Ectodermal cell (in vitro differentiated cells): ENCODE data around the gene GPR62.
A peak's percentile ranks its signal among the peaks of the same experiment; 100 is the strongest.
"Not testable (repeated sequence)": the region's sequence is repeated elsewhere in the genome, so short reads cannot be mapped to it uniquely, and the experiment has no call there.

Experiments used
- H3K27ac ChIP-seq: 2 replicates; pipeline ENCODE4 v1.7.0; 2013; ENCODE audit warnings: mild to moderate bottlenecking, low read depth, low read length; ENCODE audit not compliant: insufficient read depth, poor library complexity, severe bottlenecking
- H3K27me3 ChIP-seq: 2 replicates; pipeline ENCODE4 v1.7.0; 2013; ENCODE audit warnings: mild to moderate bottlenecking, low read length; ENCODE audit not compliant: insufficient read depth, control insufficient read depth, poor library complexity, severe bottlenecking
- H3K36me3 ChIP-seq: one replicate; pipeline ENCODE4 v1.7.0; 2013; ENCODE audit warnings: low read length; ENCODE audit not compliant: control insufficient read depth, insufficient read depth
- H3K4me1 ChIP-seq: one replicate; pipeline ENCODE4 v1.7.0; 2013; ENCODE audit warnings: low read length; ENCODE audit not compliant: control insufficient read depth, insufficient read depth
- H3K4me3 ChIP-seq: 2 replicates; pipeline ENCODE4 v1.7.0; 2013; ENCODE audit warnings: low read depth, low read length, control low read depth; ENCODE audit not compliant: insufficient read depth
- H3K9me3 ChIP-seq: 2 replicates; pipeline ENCODE4 v1.7.0; 2013; ENCODE audit warnings: mild to moderate bottlenecking, low read length, moderate library complexity; ENCODE audit not compliant: control insufficient read depth
- WGBS, 2 experiments: methylation state at CpG; one replicate each; pipeline ENCODE4 v1.1.7; 2013; ENCODE audit warnings: missing lambda C conversion rate in 2 of 2; 5-methylcytosine and 5-hydroxymethylcytosine counted together

GPR62 gene

DNA sequence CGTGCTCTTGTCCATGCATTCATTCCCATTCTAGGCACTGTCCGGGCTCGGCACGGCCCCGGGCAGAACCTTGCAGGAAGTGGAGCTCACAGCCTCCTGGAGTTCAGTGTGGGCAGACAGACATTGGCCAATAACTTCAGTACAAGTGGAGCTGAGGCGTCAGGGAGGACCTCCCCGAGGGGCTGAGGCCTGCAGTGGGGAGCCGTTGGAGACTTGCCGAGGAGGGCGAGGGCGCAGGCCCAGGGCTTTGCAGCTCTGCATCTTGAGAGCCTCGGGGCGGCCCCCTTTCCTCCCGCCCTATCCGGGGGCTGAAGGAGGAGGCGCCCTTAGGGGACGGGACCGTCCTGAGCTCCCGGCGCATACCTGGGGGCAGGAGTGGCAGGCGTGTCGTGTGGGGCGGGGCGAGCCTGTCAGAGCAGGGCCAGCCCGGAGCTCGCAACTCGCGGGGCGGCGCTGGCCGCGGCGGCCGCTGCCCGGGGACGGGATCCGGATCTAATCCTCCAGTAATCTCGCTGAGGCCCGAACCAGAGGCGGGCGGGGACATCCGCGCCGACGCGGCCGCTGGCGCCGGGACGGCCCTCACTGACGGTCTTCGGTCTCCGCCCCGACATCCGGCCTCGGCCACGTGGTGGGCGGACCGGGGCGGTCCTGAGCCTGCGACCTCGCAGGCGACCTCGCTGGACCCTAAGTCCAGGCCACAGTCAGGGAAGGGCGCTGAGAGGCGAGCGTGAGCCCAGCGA lies 27.8 kb downstream of the GPR62 start, which contains the start of gene ACY1:
Gene ACY1, plus strand, starts transcription at position 698 of the 740 bp plus-strand sequence. CDS start 530 bp downstream, outside the sequence.
- no peaks in the 10 kb centered on the region for H3K9me3 ChIP-seq
- peak within 1 kb of the TSS; percentile 78 for H3K27ac ChIP-seq
- peak within 1 kb of the TSS; percentile 37 for H3K4me3 ChIP-seq
- no peaks in the 10 kb centered on the region for H3K27me3 ChIP-seq
- peaks cover 15% of the 10 kb centered on the region for H3K4me1 ChIP-seq
- no peaks in the 10 kb centered on the region for H3K36me3 ChIP-seq
- WGBS, 2 experiments: 1% methylated on average over 68 of the region's 68 CpGs

DNA sequence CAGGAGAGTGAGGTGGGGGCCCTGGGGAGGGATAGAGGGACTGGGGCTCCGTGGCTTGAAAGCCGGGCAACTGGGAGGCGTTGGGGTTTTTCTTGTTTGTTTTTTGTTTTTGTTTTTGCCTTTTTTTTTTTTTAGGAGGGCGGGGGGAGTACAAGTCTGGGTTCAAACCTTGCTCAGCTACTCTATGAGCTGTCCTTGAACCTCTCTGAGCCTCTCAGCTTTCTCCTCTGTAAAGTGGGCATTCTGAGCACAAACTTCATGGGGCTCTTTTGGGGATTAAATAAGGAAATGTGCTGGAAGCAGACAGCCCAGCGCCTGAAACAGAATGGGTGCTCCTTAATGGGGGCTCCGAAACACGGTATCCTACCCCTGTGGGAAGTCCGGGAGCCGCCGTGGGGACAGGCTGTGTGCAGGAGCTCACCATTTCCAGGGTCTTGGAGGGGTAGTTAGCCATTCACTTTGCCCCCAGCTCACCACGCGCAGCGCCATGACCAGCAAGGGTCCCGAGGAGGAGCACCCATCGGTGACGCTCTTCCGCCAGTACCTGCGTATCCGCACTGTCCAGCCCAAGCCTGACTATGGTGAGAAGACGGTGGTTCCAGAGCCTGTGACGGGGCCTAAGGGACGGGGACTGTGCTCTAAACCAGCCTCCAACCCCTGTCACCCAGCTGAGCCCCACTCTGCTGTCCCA lies 28.5 kb downstream of the GPR62 start:
- Histone ChIP-seq H3K27me3 (no peaks in the 10 kb centered on the region), H3K9me3 (no peaks in the 10 kb centered on the region), H3K4me3 (peak overlapping the region; percentile 37), H3K27ac (peak overlapping the region; percentile 58), H3K36me3 (no peaks in the 10 kb centered on the region), H3K4me1 (peaks cover 15% of the 10 kb centered on the region)
- 78 to 79% methylated on average over 21 to 22 of the region's 22 CpGs for whole genome bisulfite sequencing, 2 experiments

DNA sequence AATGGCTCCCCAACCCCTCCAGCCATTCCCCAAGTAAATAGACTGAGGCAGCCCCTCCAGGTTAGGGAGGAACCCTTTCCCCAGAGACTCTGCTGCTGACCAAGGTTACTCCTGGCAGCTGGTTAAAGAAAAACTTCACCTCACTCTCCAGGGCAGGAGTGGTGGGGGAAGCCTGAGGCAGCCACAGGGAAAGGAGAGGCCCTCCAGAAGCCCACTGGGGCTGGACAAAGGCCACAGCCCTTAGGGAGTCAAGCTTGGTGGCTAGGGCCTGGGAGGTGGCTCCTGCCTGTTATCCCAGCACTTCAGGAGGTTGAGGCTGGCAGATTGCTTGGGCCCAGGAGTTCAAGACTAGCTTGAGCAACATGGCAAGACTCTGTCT lies 29.1 kb downstream of the GPR62 start:
- Histone ChIP-seq H3K4me3 (no peak overlapping the region), H3K9me3 (no peaks in the 10 kb centered on the region), H3K4me1 (peaks cover 15% of the 10 kb centered on the region), H3K27ac (no peak overlapping the region), H3K36me3 (no peaks in the 10 kb centered on the region), H3K27me3 (no peaks in the 10 kb centered on the region)

DNA sequence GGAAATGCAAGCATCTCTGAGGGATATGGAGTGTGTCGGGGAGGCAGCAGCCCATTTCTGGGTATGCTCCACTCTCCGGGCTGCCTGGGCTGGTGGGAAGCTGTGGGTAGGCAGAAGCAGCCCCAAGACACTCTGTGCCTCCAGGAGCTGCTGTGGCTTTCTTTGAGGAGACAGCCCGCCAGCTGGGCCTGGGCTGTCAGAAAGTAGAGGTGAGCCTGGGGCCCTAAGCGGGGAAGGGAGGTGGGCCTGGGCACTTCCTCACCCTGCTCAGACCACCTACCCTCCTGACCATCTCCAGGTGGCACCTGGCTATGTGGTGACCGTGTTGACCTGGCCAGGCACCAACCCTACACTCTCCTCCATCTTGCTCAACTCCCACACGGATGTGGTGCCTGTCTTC lies 29.9 kb downstream of the GPR62 start:
- H3K4me3 ChIP-seq: no peak overlapping the region
- 92 to 93% methylated on average over 6 of the region's 6 CpGs for WGBS, 2 experiments
- H3K36me3 ChIP-seq: no peaks in the 10 kb centered on the region
- no peak overlapping the region for H3K27ac ChIP-seq
- no peaks in the 10 kb centered on the region for H3K27me3 ChIP-seq
- H3K9me3 ChIP-seq: no peaks in the 10 kb centered on the region
- peaks cover 15% of the 10 kb centered on the region for H3K4me1 ChIP-seq

GRCh38 chr3:51986010-51986947 lies 31.1 kb downstream of the GPR62 start:
- no peaks in the 10 kb centered on the region for H3K27me3 ChIP-seq
- no peaks in the 10 kb centered on the region for H3K36me3 ChIP-seq
- H3K9me3 ChIP-seq: no peaks in the 10 kb centered on the region
- no peak overlapping the region for H3K4me3 ChIP-seq
- H3K27ac ChIP-seq: no peak overlapping the region
- peaks cover 15% of the 10 kb centered on the region for H3K4me1 ChIP-seq
- 87 to 93% methylated on average over 12 of the region's 12 CpGs for WGBS, 2 experiments

GRCh38 chr3:51987568-51987967 lies 32.4 kb downstream of the GPR62 start:
- 95 to 96% methylated on average over 7 of the region's 7 CpGs for WGBS, 2 experiments
- no peaks in the 10 kb centered on the region for H3K9me3 ChIP-seq
- peaks cover 7% of the 10 kb centered on the region for H3K36me3 ChIP-seq
- H3K27me3 ChIP-seq: no peaks in the 10 kb centered on the region
- H3K4me1 ChIP-seq: peaks cover 12% of the 10 kb centered on the region
- no peak overlapping the region for H3K4me3 ChIP-seq
- no peak overlapping the region for H3K27ac ChIP-seq

DNA sequence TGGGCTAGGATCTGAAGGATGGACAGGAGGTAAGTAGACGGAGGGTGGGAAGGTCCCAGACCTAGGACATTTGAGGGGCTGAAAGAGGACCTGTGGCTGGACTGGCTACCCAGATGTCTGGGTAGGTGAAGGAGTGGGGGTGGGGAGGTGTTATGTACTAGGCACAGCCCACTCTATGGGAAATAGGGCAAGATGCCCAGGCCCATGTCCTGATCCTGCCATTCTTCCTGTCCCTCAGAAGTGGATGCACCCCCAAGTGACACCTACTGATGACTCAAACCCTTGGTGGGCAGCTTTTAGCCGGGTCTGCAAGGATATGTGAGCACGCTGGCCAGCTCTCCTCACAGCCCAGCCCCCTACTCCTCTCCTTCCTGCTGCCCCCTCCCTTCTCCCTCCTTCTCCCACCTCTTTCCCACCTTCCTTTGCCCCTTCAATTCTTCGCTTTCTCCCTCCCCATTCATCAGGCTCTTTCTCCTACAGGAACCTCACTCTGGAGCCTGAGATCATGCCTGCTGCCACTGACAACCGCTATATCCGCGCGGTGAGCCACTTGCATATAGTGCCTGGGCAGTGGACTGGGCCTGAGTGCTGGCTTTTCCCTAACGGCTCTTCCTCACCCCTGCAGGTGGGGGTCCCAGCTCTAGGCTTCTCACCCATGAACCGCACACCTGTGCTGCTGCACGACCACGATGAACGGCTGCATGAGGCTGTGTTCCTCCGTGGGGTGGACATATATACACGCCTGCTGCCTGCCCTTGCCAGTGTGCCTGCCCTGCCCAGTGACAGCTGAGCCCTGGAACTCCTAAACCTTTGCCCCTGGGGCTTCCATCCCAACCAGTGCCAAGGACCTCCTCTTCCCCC lies 33.3 kb downstream of the GPR62 start:
- Histone ChIP-seq H3K27ac (no peak overlapping the region), H3K4me3 (no peak overlapping the region), H3K36me3 (peaks cover 15% of the 10 kb centered on the region), H3K9me3 (no peaks in the 10 kb centered on the region), H3K4me1 (peaks cover 10% of the 10 kb centered on the region), H3K27me3 (no peaks in the 10 kb centered on the region)
- WGBS, 2 experiments: 88 to 91% methylated on average over 15 of the region's 15 CpGs

GRCh38 chr3:51990501-51990971 lies 35.4 kb downstream of the GPR62 start:
- H3K4me3 ChIP-seq, H3K4me1 ChIP-seq, H3K27ac ChIP-seq, H3K27me3 ChIP-seq, H3K9me3 ChIP-seq: not testable (repeated sequence)
- peaks cover 26% of the 10 kb centered on the region for H3K36me3 ChIP-seq
- WGBS, 2 experiments: 95% methylated on average over 38 of the region's 38 CpGs

GRCh38 chr3:51992017-51992682 lies 37.0 kb downstream of the GPR62 start:
- Histone ChIP-seq H3K4me1 (peaks cover 8% of the 10 kb centered on the region), H3K27ac (no peak overlapping the region), H3K4me3 (no peak overlapping the region), H3K27me3 (no peaks in the 10 kb centered on the region), H3K9me3 (no peaks in the 10 kb centered on the region), H3K36me3 (peaks cover 26% of the 10 kb centered on the region)
- WGBS, 2 experiments: 94 to 96% methylated on average over 3 of the region's 3 CpGs
